HL-60 (cell line): ENCODE results near the gene PTX3.

Experiments used
- CTCF ChIP-seq: IDR thresholded peaks from one replicate; pipeline ENCODE4 v1.5.1; 2011; ENCODE audit warnings: low read length, control low read depth, inconsistent platforms; ENCODE audit not compliant: insufficient read depth
- GABPA ChIP-seq: IDR thresholded peaks from 2 replicates; pipeline ENCODE4 v1.6.1; 2012; ENCODE audit warnings: low read depth
- POLR2AphosphoS5 ChIP-seq: IDR thresholded peaks from 2 replicates; pipeline ENCODE4 v1.6.1; 2012; ENCODE audit warnings: low read depth
- REST ChIP-seq: IDR thresholded peaks from 2 replicates; pipeline ENCODE4 v1.6.1; 2012; ENCODE audit warnings: low read depth; ENCODE audit not compliant: insufficient replicate concordance
- SPI1 ChIP-seq: IDR thresholded peaks from 2 replicates; pipeline ENCODE4 v1.6.1; 2012; ENCODE audit warnings: low read depth, mild to moderate bottlenecking, borderline replicate concordance

GRCh38 chr3:157423337-157423736, 13.3 kb upstream of the PTX3 start:
- no peak for TF ChIP-seq CTCF
- TF ChIP-seq POLR2AphosphoS5 = no peak
- no peak for TF ChIP-seq REST
- no peak for TF ChIP-seq SPI1
- TF ChIP-seq GABPA = no peak
